SJSA1 (cell line): ENCODE results near the gene TRAF3IP1. TPM values are rescaled to one million over a fixed set of nuclear protein-coding genes. Genes with fewer than 3 reads are reported as not detected.

ENCODE experiments used
- DNase-seq, 2 experiments: peaks; one replicate each; pipeline ENCODE4 v3.0.0-alpha.2; 2015 to 2020; ENCODE audit warnings: low spot score in 2 of 2, low read depth in 1 of 2
- H3K27ac ChIP-seq: fragments of 250-450 bp; sonication (Bioruptor Pico); 2 replicates; pipeline ENCODE4 v1.5.1; 2020; ENCODE audit warnings: mild to moderate bottlenecking, moderate library complexity
- H3K27me3 ChIP-seq: fragments of 250-450 bp; sonication (Bioruptor Pico); replicated peaks from 2 replicates; pipeline ENCODE4 v1.5.1; 2020; ENCODE audit warnings: mild to moderate bottlenecking, moderate library complexity
- H3K36me3 ChIP-seq: fragments of 250-450 bp; sonication (Bioruptor Pico); 2 replicates; pipeline ENCODE4 v1.5.1; 2020; ENCODE audit warnings: mild to moderate bottlenecking
- H3K4me1 ChIP-seq: fragments of 250-450 bp; sonication (Bioruptor Pico); replicated peaks from 2 replicates; pipeline ENCODE4 v1.6.1; 2021; ENCODE audit warnings: mild to moderate bottlenecking
- H3K4me3 ChIP-seq: fragments of 250-450 bp; sonication (Bioruptor Pico); 2 replicates; pipeline ENCODE4 v1.5.1; 2020; ENCODE audit warnings: mild to moderate bottlenecking
- H3K9me3 ChIP-seq: fragments of 250-450 bp; sonication (Bioruptor Pico); replicated peaks from 2 replicates; pipeline ENCODE4 v1.5.1; 2020; ENCODE audit warnings: mild to moderate bottlenecking
- total RNA-seq: library from RNA; depleted of rRNA; stranded (reverse); fragments of >200 nt; shearing (Covaris generic); gene quantifications from 2 replicates; pipeline ENCODE4 v1.2.3, GENCODE V29; 2014

Gene TRAF3IP1
- total RNA-seq, 1 experiment from 2014 or later = 12.7 TPM

DNA sequence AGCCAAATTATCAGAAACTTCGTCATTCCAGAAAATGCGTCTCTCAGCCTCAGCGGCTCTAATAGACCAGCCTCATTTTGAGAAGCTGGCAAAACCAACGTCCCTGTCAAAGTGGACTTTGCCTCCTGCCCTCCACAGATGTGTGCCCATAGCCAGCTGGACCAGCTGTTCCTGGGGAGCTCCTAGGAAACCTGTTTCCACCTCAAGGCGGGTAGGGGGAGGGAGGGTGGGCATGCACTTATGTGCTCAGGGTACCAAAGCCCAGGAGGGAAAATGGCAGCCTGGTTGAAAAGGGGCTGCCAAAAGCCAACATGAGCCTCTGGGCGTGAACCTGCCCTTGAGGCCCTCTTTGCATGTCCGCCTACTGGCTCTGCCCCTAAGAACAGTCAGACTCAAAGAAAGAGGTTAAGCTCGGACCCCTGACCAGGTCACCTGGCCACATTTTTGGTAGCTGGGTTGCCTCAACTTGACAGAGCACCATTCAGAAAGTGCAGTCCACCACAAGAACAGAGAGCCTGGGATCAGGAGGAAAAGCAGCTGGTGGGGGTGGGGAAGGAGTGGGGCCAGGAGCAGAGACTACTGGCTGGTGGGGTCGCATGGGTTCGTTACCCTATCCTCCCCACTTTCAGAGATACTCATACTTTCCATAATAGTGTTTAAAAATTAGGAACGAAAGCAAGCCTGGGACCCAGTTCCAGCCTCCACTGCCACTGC lies 35.4 kb upstream of the TRAF3IP1 start:
- DNase-seq = no peak
- H3K4me1 ChIP-seq = peaks cover 43% of the 10 kb centered on the region
- no peaks in the 10 kb centered on the region for H3K9me3 ChIP-seq
- peaks cover 14% of the 10 kb centered on the region for H3K36me3 ChIP-seq
- H3K27ac ChIP-seq = peak overlapping the region; percentile 84
- H3K4me3 ChIP-seq = no peak overlapping the region
- H3K27me3 ChIP-seq = no peaks in the 10 kb centered on the region

DNA sequence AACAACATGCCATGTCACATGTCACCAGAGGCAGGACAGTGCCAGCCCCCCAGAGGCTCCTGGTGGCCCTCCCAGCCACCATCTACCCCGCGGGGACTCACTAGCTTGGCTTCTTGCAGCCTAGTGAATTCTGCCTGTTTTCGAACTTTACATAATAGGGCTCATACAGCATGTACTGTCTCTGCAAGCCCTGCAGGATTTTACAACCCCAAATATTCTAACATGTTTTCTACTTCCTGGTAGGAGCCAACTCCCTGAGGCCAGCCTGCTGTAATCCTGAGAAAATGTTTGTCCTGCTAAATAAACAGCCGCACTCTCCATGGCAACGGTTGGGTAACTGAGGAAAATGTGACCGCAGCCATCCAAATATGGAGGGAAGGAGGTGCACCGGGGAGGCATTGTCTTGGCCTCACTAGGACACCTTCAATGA lies 34.6 kb upstream of the TRAF3IP1 start:
- no peaks in the 10 kb centered on the region for H3K27me3 ChIP-seq
- peak overlapping the region; percentile 84 for H3K27ac ChIP-seq
- DNase-seq = peak; percentile 93 to 94
- H3K4me1 ChIP-seq = peaks cover 50% of the 10 kb centered on the region
- H3K4me3 ChIP-seq = no peak overlapping the region
- no peaks in the 10 kb centered on the region for H3K9me3 ChIP-seq
- peaks cover 14% of the 10 kb centered on the region for H3K36me3 ChIP-seq

DNA sequence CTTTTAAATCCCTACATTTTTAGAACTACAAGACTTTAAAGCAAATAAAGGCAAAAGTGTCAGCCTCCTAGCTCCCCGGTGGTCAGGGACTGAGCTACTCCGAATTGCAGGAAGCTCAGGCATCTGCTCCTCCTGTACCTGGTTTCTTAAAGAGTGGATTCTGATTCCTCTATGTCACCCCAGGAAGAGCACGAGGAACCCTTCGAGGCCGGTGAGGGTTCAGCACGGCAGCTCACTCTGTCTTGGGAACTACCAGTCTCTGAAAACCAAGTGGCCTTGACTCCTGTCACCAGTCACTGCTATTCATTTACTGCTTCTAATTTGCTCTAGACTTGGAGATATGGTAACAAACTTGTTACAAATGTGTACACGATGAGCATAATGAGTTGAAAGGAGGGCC lies 34.2 kb upstream of the TRAF3IP1 start:
- H3K36me3 ChIP-seq = peaks cover 14% of the 10 kb centered on the region
- peak overlapping the region; percentile 84 for H3K27ac ChIP-seq
- no peaks in the 10 kb centered on the region for H3K9me3 ChIP-seq
- DNase-seq = no peak
- no peak overlapping the region for H3K4me3 ChIP-seq
- H3K4me1 ChIP-seq = peaks cover 51% of the 10 kb centered on the region
- H3K27me3 ChIP-seq = no peaks in the 10 kb centered on the region

DNA sequence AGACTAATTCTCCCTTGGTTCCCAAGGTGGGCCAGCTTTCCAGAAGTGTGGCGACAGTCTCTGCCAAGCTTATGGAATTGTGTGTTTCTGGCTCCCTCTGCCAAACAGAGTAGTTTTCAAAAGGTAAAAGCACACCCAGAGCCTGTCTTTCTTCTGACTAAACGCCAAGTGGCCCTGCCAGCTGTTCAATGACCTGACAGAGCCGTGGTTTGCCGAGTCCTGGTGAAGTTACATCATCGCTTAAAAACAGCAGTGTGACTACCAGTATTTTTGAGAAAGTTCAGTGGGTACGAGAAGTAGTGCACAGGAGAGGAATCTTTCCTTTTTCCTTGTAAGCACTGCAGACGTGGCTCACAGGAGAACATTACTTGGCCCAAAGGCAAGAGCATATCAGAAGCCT lies 33.8 kb upstream of the TRAF3IP1 start:
- H3K4me1 ChIP-seq = peaks cover 51% of the 10 kb centered on the region
- peak in 1 of 2 experiments; percentile 33 for DNase-seq
- no peaks in the 10 kb centered on the region for H3K27me3 ChIP-seq
- H3K4me3 ChIP-seq = no peak overlapping the region
- H3K27ac ChIP-seq = peak overlapping the region; percentile 84
- H3K9me3 ChIP-seq = no peaks in the 10 kb centered on the region
- H3K36me3 ChIP-seq = peaks cover 14% of the 10 kb centered on the region

DNA sequence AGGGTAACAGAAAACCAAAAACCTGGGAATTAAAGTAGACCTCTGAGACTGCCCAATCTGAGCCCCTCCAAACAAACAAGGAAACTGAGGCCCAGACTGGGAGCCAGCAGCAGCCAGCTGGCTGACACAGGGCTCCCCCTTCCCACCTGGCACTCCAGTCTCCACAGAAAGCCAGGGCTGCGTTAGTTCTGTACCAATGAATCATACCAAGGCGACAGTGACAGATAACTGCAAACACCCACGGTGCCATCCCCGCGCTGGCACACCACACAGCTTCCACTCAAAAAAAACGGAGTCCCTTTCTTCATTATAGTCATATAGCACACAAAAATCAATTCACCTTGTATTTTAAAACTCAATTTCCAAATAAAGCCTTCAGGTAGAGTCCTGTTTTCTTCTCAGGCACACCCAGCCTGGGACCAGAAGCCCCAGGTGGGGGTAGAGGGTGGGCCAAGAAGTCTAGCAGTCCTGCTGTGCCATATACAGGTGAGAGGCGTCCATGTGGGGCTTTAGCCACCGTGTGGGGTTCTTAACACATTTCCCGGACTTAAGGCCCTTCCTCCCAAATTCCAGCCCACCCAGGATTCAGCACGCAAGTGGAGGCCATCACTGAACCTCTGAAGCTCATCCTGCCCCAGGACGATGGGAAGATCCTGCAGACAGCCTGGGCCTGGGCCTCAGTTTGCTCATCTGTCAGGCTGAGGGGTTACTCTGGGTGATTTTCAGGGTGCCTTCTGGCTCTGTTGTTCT lies 33.2 kb upstream of the TRAF3IP1 start:
- Histone ChIP-seq H3K27ac (peak overlapping the region; percentile 84), H3K36me3 (peaks cover 14% of the 10 kb centered on the region), H3K27me3 (no peaks in the 10 kb centered on the region), H3K9me3 (no peaks in the 10 kb centered on the region), H3K4me1 (peaks cover 51% of the 10 kb centered on the region), H3K4me3 (peak overlapping the region; percentile 80)
- peak in 1 of 2 experiments; percentile 4 for DNase-seq

DNA sequence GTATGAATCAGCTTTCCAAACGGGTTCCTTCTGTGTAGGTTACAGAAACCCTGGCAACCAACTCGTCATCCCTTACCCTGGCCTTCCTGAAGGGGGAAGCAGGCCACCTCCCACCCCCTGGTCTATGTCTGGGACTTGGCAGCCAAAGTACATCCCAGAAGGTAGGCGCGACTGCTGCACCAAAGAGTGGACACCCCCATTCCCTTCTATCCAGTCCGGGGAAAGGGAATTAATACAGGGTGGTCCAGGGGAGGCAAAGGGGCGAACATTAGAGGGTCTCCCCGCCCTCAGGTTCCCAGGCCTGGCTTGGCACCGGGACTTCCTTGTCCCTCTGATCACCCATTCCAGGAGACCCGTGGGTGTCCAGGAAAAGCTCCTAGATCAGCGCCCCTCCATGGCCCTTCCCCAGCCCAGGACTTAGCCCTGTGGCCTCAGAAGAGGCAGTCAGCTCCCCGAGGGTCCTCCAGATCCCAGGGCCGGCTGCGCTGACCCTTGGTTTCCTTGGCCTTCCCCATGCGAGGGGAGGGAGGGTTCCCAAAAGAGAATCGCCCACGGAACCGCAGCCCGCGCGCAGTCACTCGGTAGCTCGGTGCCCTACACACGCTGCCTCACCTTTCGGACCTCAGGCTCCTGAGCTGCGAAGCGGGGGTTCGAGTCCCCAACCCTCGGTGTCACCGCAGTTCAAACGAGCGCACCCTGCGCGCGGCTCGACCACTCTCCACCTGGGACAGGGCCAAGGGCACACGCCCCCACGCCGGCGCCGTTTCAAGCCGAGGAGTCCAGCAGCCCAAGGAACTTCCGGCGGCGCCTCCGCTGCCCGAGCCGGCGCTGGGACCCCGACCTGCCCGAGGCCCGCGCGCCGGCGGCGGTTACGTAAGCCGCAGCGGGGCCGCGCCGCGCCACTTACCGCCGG lies 32.3 kb upstream of the TRAF3IP1 start, which contains the start of gene PER2:
Gene PER2 (minus strand): TSS at position 874 of the 913 bp plus-strand sequence. CDS start 10,674 bp downstream, outside the sequence.
- Histone ChIP-seq H3K9me3 (no peaks in the 10 kb centered on the region), H3K27me3 (no peaks in the 10 kb centered on the region; the same call in 1 of the 2 replicates), H3K36me3 (peaks cover 14% of the 10 kb centered on the region), H3K27ac (peak within 1 kb of the TSS; percentile 84), H3K4me3 (peak within 1 kb of the TSS; percentile 80), H3K4me1 (peaks cover 51% of the 10 kb centered on the region)
- peak; percentile 79 to 81 for DNase-seq

DNA sequence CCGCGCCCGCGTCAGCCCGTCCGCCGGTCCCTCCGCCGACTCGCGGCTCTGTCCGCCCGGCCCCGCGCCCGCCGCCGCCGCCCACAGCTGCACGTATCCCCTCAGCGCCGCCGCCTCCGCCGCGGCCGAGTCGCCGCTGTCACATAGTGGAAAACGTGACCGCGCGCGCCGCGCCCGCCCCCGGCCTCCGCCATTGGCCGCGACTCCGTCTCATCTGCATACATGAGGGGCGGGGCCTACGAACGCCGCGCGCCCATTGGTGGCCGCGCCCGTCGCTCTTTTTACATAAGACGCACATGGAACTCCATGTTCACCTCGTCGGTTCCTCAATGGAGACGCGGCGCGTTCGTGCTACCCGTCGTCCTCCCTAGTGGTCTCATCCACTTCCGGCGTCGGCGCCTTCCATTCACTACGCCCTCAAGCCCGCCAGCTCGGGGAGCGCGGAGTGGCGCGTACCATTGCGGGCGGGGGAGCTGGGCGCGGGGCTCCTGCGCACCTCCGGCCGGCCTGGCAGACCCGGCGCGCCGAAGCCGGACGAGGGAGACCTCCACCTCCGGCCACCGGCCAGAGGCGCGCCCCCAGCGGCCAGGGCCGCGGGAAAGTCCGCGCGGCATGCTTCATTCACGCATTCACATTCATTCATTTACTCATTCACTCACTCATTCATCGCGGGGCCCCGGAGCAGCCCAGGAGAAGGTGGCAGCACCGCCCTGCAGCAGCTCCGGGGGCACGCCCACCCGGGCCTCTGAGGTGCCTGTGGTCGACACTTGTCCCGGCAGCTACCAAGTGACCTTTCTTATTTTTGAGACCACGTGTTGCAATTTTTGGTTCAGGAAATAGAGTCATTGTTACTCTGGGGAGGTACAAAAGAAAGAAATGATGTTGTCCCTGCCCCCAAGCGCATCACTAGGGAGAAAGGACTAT lies 31.4 kb upstream of the TRAF3IP1 start:
- H3K4me3 ChIP-seq = peak overlapping the region; percentile 80
- peaks cover 14% of the 10 kb centered on the region for H3K36me3 ChIP-seq
- H3K9me3 ChIP-seq = no peaks in the 10 kb centered on the region
- peaks cover 51% of the 10 kb centered on the region for H3K4me1 ChIP-seq
- peak; percentile 98 to 99 for DNase-seq
- peak overlapping the region; percentile 84 for H3K27ac ChIP-seq
- H3K27me3 ChIP-seq = no peaks in the 10 kb centered on the region; the same call in 1 of the 2 replicates

DNA sequence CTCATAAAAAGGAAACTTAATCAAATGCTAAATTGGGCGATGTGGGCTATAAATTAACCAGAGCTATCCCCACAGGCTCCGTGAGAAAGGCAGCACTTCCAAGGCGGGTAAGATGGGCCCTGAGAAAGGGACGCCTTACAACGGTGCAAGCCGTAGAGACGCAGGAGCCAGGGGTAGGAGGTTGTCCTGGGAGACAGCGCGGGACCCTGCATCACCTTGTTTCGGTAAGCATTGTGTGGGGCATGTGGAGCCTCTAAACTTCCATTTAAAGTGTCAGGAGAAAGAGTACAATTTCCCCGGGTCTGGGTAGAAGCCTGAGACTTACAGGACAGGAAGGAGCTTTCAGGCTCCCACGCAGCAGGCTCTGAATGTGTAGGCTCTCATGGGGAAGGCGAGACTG lies 30.7 kb upstream of the TRAF3IP1 start:
- no peaks in the 10 kb centered on the region; the same call in 1 of the 2 replicates for H3K27me3 ChIP-seq
- H3K36me3 ChIP-seq = peaks cover 14% of the 10 kb centered on the region
- DNase-seq = no peak
- H3K4me3 ChIP-seq = peak overlapping the region; percentile 80
- peak overlapping the region; percentile 84 for H3K27ac ChIP-seq
- no peaks in the 10 kb centered on the region for H3K9me3 ChIP-seq
- H3K4me1 ChIP-seq = peaks cover 51% of the 10 kb centered on the region

DNA sequence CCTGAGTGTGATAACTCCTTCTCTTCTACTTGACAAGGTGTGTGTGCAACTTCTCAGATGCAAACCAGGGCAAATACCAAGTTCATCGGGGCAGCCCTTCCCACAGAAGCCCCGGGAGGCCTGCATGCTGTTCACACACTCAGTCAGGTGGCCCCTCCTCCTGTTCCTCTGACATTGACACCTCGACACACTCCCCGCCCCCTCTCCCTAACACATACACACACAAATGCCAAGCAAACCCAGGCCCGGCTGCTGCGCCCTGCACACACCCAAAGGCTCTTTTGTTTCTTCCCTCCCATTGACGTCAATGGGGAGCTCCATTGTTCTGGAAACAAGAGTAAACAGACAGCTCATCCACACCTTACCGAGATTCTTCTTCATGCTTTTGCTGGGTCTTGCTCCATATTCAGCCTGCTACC lies 30.2 kb upstream of the TRAF3IP1 start:
- peaks cover 49% of the 10 kb centered on the region for H3K4me1 ChIP-seq
- no peak overlapping the region for H3K4me3 ChIP-seq
- no peaks in the 10 kb centered on the region; the same call in 1 of the 2 replicates for H3K27me3 ChIP-seq
- no peaks in the 10 kb centered on the region for H3K9me3 ChIP-seq
- DNase-seq = peak; percentile 74 to 77
- 0 out of 2 replicates have a peak overlapping the region, but pooled peaks have one; percentile 84 for H3K27ac ChIP-seq
- H3K36me3 ChIP-seq = peaks cover 14% of the 10 kb centered on the region

DNA sequence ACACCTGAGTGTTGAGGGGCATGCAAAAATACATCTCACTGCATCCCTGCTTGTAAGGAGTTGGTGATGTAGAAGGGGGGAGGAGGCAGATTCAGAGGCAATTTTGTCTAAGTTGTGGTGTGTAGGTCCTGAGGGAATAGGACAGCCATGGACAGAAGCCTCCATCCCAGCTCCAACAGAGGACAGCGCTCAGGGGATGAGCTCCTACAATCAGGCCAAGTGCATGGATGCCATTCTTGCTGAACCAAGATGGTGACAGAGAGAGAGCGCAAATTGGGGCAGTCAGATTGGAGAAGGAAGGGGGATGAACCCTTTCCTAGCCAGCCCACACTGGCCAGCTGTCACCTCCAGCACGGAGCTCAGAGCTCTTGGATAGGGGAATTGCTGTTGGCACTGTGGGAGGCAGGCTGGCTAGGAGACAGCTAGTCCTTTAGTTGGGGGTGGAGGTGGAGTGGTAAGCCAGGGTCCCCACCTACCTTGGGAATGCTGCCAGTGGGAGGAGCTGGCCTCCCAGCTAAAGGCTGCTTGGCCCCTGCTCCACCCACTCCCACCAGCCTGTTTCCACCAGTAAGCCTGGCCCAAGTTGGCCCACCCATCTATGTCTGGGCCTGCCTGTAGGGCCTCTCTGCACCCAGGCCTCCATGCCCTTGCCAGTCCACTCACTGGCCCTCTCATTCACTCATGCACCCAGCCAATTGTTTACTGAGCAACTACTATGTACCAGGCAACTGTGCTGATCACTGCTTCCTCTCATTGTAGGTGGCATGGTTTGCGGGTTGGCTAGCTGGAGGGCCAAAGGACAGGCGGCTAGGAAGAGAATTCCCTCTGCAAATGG lies 29.4 kb upstream of the TRAF3IP1 start:
- Histone ChIP-seq H3K36me3 (peaks cover 14% of the 10 kb centered on the region), H3K27me3 (no peaks in the 10 kb centered on the region; the same call in 1 of the 2 replicates), H3K4me1 (peaks cover 41% of the 10 kb centered on the region), H3K27ac (no peak overlapping the region), H3K9me3 (no peaks in the 10 kb centered on the region), H3K4me3 (no peak overlapping the region)
- DNase-seq = no peak

DNA sequence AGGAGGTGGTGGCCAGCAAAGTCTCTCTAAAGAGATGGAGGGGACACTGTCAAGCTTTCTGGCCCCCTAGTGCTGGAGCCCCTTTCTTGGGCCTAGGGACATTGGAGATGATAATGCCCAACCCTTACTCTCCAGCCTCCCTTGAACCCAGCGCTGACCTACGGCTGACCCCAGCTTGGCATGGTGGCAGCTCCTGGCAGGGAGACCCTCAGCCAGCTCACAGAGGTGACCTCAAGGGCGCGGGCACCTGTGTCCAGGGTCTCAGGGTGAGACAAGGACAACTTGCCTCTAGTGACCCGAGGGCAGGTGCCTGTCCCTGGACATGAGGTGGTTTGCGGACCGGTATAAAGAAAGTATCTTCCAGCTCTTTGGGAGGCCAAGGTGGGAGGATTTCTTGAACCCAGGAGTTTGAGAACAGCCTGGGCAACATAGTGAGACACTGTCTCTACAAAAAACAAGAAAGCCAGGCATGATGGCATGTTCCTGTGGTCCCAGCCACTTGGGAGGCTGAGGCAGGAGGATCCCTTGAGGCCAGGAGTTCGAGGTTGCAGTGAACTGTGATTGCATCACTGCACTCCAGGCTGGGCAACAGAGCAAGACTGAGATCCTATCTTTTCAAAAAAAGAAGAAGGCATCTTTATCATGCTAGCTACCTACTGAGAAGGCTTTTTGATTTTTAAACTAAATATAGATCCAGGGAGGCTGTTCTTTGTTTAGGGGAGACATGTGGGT lies 28.6 kb upstream of the TRAF3IP1 start:
- Histone ChIP-seq H3K27me3 (no peaks in the 10 kb centered on the region; the same call in 1 of the 2 replicates), H3K9me3 (no peaks in the 10 kb centered on the region), H3K4me3 (no peak overlapping the region), H3K36me3 (peaks cover 10% of the 10 kb centered on the region), H3K4me1 (peaks cover 33% of the 10 kb centered on the region), H3K27ac (no peak overlapping the region)
- no peak for DNase-seq
